ENCODE data around the gene STPG3. TPM values are rescaled to one million over a fixed set of nuclear protein-coding genes. Genes with fewer than 3 reads are reported as not detected.

Gene STPG3
- total RNA-seq, 1 donor from 2014 or later: 0.78 TPM

- peak; percentile 60 for TF ChIP-seq CTCF (IDR thresholded peaks at IDR 0.05)
- no peak overlapping the region for H3K4me3 Mint-ChIP-seq (ENCODE audit: unreplicated experiment)
- no peaks in the 10 kb centered on the region for H3K9me3 Mint-ChIP-seq (ENCODE audit: unreplicated experiment)
- peak overlapping the region; percentile 45 for H3K27ac Mint-ChIP-seq (ENCODE audit: unreplicated experiment)
- peaks cover 2% of the 10 kb centered on the region for H3K4me1 Mint-ChIP-seq (ENCODE audit: unreplicated experiment)
- H3K36me3 Mint-ChIP-seq (ENCODE audit: unreplicated experiment): no peaks in the 10 kb centered on the region
- DNase-seq (ENCODE audit: extremely low spot score, unreplicated experiment): no peak
- H3K27me3 Mint-ChIP-seq (ENCODE audit: unreplicated experiment): peaks cover 2% of the 10 kb centered on the region
Measured at GRCh38 chr9:137286975-137287383, 35.9 kb downstream of the STPG3 start.

GRCh38 chr9:137293094-137293481 is 42.0 kb downstream of the STPG3 start:
- no peak for DNase-seq (ENCODE audit: extremely low spot score, unreplicated experiment)
- Mint-ChIP-seq H3K27ac (ENCODE audit: unreplicated experiment) (no peak overlapping the region), H3K27me3 (ENCODE audit: unreplicated experiment) (peaks cover 6% of the 10 kb centered on the region), H3K4me1 (ENCODE audit: unreplicated experiment) (peaks cover 7% of the 10 kb centered on the region), H3K4me3 (ENCODE audit: unreplicated experiment) (no peak overlapping the region), H3K9me3 (ENCODE audit: unreplicated experiment) (no peaks in the 10 kb centered on the region), H3K36me3 (ENCODE audit: unreplicated experiment) (no peaks in the 10 kb centered on the region)
- TF ChIP-seq CTCF (IDR thresholded peaks at IDR 0.05): no peak

- peaks cover 6% of the 10 kb centered on the region for H3K27me3 Mint-ChIP-seq (ENCODE audit: unreplicated experiment)
- H3K4me3 Mint-ChIP-seq (ENCODE audit: unreplicated experiment): no peak overlapping the region
- no peaks in the 10 kb centered on the region for H3K9me3 Mint-ChIP-seq (ENCODE audit: unreplicated experiment)
- H3K36me3 Mint-ChIP-seq (ENCODE audit: unreplicated experiment): no peaks in the 10 kb centered on the region
- no peak for DNase-seq (ENCODE audit: extremely low spot score, unreplicated experiment)
- TF ChIP-seq CTCF (IDR thresholded peaks at IDR 0.05): no peak
- H3K27ac Mint-ChIP-seq (ENCODE audit: unreplicated experiment): no peak overlapping the region
- peaks cover 7% of the 10 kb centered on the region for H3K4me1 Mint-ChIP-seq (ENCODE audit: unreplicated experiment)
Measured at GRCh38 chr9:137293482-137294090, 42.5 kb downstream of the STPG3 start.

DNA sequence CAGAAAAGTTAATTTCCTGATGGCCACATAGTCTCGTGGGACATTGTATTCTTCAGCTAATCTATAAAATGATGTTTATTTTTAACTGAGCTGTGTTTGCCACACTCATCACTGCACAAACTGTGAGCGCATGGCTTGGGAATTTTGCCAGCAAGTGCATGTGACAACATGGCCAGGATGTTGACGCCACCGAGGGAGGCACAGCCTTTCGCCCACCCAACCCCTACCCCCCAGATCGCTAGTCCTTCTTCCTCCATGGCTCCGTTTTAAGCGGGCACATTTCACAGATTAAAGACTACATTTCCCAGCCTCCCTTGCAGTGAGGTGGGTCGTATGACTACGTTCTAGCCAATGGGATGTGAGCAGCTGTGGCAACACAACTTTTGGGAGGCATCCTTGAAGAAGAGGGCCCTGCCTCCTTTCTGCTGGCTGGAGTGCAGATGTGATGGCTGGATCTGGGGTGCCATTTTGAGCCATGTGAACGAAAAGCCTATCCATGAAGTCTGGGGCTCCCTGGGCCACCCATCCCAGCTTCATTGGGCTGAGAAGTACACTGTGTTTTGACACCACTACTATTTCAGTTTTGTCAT is 43.1 kb downstream of the STPG3 start:
- H3K9me3 Mint-ChIP-seq (ENCODE audit: unreplicated experiment): no peaks in the 10 kb centered on the region
- peaks cover 7% of the 10 kb centered on the region for H3K4me1 Mint-ChIP-seq (ENCODE audit: unreplicated experiment)
- H3K27ac Mint-ChIP-seq (ENCODE audit: unreplicated experiment): no peak overlapping the region
- peak overlapping the region; percentile 10 for H3K4me3 Mint-ChIP-seq (ENCODE audit: unreplicated experiment)
- no peaks in the 10 kb centered on the region for H3K36me3 Mint-ChIP-seq (ENCODE audit: unreplicated experiment)
- DNase-seq (ENCODE audit: extremely low spot score, unreplicated experiment): no peak
- TF ChIP-seq CTCF (IDR thresholded peaks at IDR 0.05): no peak
- peaks cover 6% of the 10 kb centered on the region for H3K27me3 Mint-ChIP-seq (ENCODE audit: unreplicated experiment)

DNA sequence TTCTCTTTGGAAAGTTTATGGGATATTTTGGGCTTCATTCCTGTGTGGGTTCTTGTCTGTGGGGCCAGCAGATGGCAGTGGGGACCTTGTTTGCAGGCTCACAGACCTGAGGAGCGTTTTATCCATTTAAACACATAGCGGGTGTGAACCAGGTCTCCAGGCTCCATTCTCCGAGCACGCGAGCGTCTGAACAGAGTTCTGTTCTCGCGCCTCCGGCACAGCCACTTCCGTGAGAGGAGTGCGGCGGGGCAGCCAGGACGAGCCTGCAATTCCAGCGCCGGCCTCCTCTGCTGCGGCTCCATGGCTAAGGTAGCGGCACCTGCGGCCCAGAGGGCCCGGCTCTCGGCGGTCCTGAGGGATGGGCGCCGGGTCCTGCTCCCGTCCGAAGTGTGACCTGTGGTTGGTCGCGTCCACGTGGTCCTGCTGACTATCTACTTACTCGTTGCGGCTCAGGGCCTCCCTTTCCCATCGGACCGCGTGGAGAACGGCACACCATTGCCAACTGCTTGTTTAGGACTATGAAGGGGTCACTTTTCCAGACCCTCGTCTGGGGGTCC is 43.7 kb downstream of the STPG3 start:
- H3K27ac Mint-ChIP-seq (ENCODE audit: unreplicated experiment): no peak overlapping the region
- peak overlapping the region; percentile 10 for H3K4me3 Mint-ChIP-seq (ENCODE audit: unreplicated experiment)
- no peaks in the 10 kb centered on the region for H3K9me3 Mint-ChIP-seq (ENCODE audit: unreplicated experiment)
- H3K36me3 Mint-ChIP-seq (ENCODE audit: unreplicated experiment): no peaks in the 10 kb centered on the region
- H3K27me3 Mint-ChIP-seq (ENCODE audit: unreplicated experiment): peaks cover 7% of the 10 kb centered on the region
- peak; percentile 36 for TF ChIP-seq CTCF (IDR thresholded peaks at IDR 0.05)
- peaks cover 8% of the 10 kb centered on the region for H3K4me1 Mint-ChIP-seq (ENCODE audit: unreplicated experiment)
- no peak for DNase-seq (ENCODE audit: extremely low spot score, unreplicated experiment)
